Measurements from ENCODE around the gene KRT81. TPM values are rescaled to one million over a fixed set of nuclear protein-coding genes. Genes with fewer than 3 reads are reported as not detected.

KRT81 gene
- total RNA-seq, 1 donor from 2014 or later = not detected

DNA sequence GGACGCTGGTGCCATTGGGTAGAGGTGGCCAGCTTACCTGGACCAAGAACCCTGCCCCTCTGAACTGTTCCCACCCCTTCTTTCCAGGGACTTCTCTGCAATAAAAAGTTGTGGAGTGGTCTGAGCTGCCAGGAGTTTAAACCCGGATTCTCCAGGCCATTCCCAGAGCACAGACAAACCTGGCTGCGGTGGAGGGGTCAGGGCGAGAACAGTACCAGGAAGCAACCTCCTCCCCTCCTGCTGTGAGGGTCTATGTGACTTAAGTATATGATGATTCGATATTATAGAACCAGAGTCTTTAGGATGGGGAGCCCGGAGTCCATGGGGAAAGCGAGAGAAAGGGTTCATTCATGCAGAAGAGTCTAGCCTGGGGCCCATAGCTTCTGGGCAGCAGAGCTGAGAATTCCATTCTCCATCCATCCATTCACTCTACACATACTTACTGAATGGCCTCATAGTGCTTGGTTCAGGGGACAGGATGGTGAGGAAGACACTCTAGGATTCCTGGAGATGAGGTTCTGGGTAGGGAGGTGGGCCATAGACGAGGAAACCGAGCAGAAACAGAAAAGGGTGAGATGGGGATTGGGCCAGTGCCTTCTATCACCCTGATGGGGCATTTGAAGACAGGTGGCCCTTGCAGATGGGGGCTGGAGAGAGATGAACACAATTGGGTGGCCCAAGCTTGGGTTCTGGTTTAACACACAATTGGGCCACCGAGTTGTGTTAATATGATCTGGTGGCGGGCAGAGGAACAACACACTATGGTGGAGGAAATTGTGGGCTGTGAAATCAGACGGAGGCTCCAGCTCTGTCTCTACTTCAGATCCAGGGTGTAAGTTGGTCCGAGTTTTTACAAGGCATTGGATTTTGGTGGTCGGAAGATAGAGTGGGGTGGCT, 11.7 kb downstream of the KRT81 start:
- H3K4me1 Mint-ChIP-seq = peaks cover 10% of the 10 kb centered on the region
- DNase-seq = no peak
- H3K36me3 Mint-ChIP-seq (ENCODE audit: low read depth) = no peaks in the 10 kb centered on the region
- no peaks in the 10 kb centered on the region for H3K9me3 Mint-ChIP-seq
- H3K27ac Mint-ChIP-seq = no peak overlapping the region
- no peak overlapping the region for H3K4me3 Mint-ChIP-seq
- intact Hi-C loops (cut with micrococcal nuclease) = loop anchor here (2.0 kb wide), 1 partner anchor 57 kb away; no protein-coding TSS in a partner anchor
- peaks cover 24% of the 10 kb centered on the region for H3K27me3 Mint-ChIP-seq

DNA sequence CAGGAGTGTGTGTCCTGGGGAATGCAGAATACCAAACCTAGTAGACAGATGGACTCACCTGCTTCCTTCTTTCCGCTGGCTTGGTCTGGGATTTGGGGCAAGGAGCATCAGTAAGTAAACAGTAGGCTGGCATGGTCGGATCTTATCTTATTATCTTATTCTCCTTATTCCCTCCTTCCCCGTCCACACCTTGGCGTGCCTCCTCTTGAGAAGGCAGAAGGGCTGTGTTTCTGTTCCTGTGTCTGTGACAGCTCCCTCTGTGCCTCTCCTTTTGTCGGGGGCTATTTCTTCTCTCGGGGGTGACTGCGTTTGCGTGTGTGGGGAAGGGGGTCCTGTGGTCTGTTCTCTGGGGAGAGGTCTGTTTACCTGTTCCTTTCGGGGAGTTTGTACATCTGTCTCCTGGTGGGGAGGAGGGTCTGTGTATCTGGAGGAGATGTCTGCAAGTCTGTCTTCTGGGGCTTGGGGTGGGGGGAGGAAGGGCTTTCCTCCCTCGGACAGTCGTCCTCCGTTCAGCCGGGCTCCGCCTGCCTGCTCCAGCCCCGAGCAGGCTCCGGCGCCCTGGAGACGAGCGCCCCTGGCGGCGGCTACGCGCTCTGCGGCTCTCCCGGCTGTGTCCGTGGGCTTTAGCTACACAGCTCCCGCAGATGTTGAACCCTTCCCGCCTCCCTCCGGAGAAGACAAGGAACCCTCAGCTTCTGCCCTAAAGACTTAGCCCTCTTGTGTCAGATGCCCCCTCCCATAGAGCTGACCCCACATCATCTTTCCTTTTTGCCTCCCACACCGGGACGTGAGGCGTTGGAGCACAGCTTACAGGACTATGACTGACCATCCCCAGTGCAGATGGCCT, 12.5 kb downstream of the KRT81 start:
- no peak overlapping the region for H3K27ac Mint-ChIP-seq
- peaks cover 10% of the 10 kb centered on the region for H3K4me1 Mint-ChIP-seq
- H3K9me3 Mint-ChIP-seq = no peaks in the 10 kb centered on the region
- H3K4me3 Mint-ChIP-seq = peak overlapping the region; percentile 33
- H3K36me3 Mint-ChIP-seq (ENCODE audit: low read depth) = no peaks in the 10 kb centered on the region
- peak; percentile 95 for DNase-seq
- peaks cover 31% of the 10 kb centered on the region for H3K27me3 Mint-ChIP-seq
- intact Hi-C loops (cut with micrococcal nuclease) = loop anchor here (2.0 kb wide), 1 partner anchor 56 kb away; no protein-coding TSS in a partner anchor

DNA sequence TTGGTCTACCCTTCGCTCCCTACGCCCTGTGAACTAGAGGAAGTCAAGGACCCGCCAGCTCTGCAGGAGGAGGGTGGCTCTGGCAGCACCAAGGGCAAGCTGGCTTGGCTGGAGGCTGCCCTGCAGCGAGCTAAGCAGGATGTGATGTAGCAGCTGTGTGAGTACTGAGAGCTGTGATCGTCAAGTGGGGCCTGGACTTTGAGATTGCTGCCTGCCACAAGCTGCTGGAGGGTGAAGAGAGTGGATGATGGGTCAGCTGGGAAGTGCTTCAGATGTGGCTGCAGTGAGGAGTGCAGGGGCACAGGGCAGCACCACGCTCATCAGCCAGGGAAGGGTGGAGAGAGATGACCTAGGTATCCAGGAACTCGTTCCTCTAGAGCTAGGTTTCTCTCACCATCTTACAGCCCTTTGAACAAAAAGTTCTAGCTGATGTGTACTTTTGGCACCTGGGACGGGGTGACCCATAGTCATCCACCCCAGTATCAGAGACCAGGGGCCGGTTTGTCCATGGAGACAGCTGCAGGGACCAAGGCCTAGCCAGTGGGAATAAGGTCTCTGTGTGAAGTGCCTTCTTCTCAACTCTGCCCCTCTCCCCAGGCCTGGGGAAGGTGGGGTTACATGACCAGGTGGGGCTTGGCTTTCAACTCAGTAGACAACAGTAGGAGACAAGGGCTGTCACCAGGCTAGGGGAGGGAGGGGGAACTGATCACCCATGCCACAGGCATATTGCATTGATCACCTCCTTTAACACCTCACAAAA, 13.7 kb downstream of the KRT81 start:
- H3K27me3 Mint-ChIP-seq = peaks cover 37% of the 10 kb centered on the region
- intact Hi-C loops (cut with micrococcal nuclease) = loop anchor here (2.0 kb wide), 1 partner anchor 55 kb away; no protein-coding TSS in a partner anchor

DNA sequence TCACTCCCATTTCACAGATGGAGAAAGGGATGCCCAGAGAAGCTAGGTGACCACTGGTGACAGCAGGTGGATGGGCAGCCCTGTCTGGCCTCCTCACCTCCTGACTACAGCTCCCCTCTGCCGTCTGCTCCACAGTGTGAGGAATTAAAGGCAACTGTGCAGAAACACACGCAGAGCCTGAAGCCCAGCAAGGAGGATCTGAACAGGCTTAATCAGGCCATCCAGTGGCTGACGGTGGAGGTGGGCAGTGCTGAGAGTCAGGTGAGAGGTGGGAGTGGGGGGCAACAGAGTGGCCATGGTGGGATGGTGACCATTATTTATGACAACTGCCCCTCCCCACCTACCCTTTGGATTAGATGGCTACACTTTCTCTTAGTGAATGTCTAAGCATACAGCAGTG, 15.6 kb downstream of the KRT81 start:
- no peaks in the 10 kb centered on the region for H3K9me3 Mint-ChIP-seq
- intact Hi-C loops (cut with micrococcal nuclease) = no loop called here
- peaks cover 44% of the 10 kb centered on the region for H3K27me3 Mint-ChIP-seq
- no peak for DNase-seq
- H3K27ac Mint-ChIP-seq = no peak overlapping the region
- H3K36me3 Mint-ChIP-seq (ENCODE audit: low read depth) = peaks cover 2% of the 10 kb centered on the region
- peaks cover 10% of the 10 kb centered on the region for H3K4me1 Mint-ChIP-seq
- H3K4me3 Mint-ChIP-seq = no peak overlapping the region

More for the DNA sequence above, 13.7 kb downstream of the KRT81 start:
- no peak overlapping the region for H3K4me3 Mint-ChIP-seq
- no peaks in the 10 kb centered on the region for H3K36me3 Mint-ChIP-seq (ENCODE audit: low read depth)
- H3K27ac Mint-ChIP-seq = no peak overlapping the region
- DNase-seq = no peak
- no peaks in the 10 kb centered on the region for H3K9me3 Mint-ChIP-seq
- peaks cover 10% of the 10 kb centered on the region for H3K4me1 Mint-ChIP-seq

DNA sequence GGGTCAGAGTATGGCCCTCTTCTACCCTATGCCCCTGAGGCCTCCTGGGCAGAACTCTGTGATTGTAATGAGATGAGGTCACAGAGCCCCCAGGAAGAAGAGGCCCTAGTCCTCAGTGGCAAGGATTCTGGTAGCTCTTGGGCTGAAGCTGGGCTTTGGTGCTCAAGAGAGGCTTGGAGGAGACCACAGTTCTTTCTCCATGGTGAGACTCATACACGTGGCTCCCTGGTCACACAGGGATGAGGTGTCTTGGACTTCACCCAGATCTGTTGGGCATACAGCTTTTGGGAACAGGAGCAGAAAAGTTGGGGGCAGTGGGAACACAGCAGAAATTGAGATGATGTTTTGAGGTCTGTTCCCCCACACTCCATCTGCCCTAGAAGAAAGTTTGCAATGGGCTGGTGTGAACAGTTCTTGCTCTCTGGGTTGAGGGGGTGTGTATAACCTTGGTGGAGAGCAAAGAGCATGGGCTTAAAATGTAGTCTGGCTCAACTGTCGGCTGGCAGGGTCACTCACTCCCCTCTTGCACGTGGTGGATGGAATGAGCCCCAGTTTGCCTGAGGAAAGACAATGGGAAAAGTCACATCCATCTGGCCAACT, 16.7 kb downstream of the KRT81 start, which contains the start of gene KRT86:
KRT86 (plus strand) TSS at position 125 of the 600 bp plus-strand sequence. CDS start 27,272 bp downstream, outside the sequence.
- peaks cover 44% of the 10 kb centered on the region for H3K27me3 Mint-ChIP-seq
- H3K4me3 Mint-ChIP-seq = no peak within 1 kb of the TSS
- H3K4me1 Mint-ChIP-seq = peaks cover 10% of the 10 kb centered on the region
- no peaks in the 10 kb centered on the region for H3K9me3 Mint-ChIP-seq
- no peak within 1 kb of the TSS for H3K27ac Mint-ChIP-seq
- DNase-seq = no peak
- H3K36me3 Mint-ChIP-seq (ENCODE audit: low read depth) = peaks cover 3% of the 10 kb centered on the region
- intact Hi-C loops (cut with micrococcal nuclease) = no loop called here

DNA sequence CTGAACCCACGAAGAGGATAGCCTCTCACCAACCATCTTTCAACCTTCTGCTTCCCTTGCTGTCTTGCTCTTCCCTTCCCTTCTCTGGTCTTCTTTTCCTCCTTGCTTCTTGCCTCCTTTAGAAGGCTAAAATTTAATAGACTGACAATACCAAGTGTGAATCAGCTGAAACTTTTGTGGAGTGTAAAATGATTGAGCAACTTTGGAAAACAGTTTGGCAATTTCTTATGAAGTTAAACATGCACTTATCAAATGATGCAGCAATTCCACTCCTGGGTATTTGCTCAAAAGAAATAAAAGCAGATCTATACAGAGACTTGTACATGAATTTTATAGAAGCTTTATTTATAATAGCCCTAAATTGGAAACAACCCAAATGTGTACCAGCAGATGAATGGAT, 20.2 kb downstream of the KRT81 start:
- H3K4me3 Mint-ChIP-seq = no peak overlapping the region
- intact Hi-C loops (cut with micrococcal nuclease) = no loop called here
- peaks cover 35% of the 10 kb centered on the region for H3K27me3 Mint-ChIP-seq
- no peaks in the 10 kb centered on the region for H3K9me3 Mint-ChIP-seq
- H3K36me3 Mint-ChIP-seq (ENCODE audit: low read depth) = peaks cover 6% of the 10 kb centered on the region
- DNase-seq = no peak
- peak overlapping the region; percentile 40 for H3K27ac Mint-ChIP-seq
- H3K4me1 Mint-ChIP-seq = no peaks in the 10 kb centered on the region

DNA sequence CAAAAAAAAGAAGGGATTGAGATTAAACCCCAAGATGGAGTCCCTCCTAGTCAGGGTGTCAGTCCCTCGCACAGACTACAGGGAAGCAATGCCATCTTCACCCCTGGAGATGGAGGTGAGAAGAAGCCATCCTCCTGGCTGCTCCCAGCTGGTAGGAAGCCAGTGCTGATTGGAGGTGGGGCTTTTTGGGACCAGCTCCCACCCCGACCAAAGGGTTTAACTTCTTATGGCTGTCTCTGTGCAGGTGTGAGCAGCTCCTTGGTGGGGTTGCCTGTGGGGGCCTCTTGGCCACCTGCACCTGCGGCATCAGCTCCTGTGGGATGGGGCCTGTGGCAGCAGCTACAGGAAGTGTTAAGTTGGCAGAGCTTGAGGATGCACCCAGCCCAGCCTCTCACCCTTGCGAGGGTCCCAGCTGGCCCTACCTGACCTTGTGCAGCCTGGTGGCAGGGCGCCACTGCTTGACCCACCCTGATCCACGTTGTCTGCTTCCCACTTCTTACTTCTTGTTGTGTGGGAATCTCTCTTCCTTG, 20.7 kb downstream of the KRT81 start:
- Mint-ChIP-seq H3K36me3 (ENCODE audit: low read depth) (peaks cover 6% of the 10 kb centered on the region), H3K27ac (no peak overlapping the region), H3K4me3 (no peak overlapping the region), H3K9me3 (no peaks in the 10 kb centered on the region), H3K4me1 (no peaks in the 10 kb centered on the region), H3K27me3 (peaks cover 35% of the 10 kb centered on the region)
- intact Hi-C loops (cut with micrococcal nuclease) = no loop called here
- DNase-seq = no peak

DNA sequence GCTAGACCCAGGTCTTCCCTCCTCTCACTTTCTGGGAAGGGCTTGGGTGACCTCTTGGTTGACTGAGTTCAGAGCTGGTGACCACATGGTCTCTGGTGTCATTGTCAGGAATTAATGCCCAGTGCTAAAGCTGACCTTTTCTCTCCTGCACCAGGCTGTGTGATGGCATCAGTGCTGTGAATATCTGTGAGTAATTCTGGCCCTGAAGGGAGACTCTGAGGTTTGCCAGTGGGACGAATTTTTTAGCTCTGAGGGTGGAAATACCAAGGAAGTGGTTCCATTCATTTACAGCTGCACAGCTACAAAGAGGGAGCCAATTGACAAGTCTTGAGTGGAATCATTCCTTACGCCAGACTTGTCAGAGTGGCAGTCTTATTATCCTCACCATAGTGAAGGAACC, 23.1 kb downstream of the KRT81 start:
- peaks cover 20% of the 10 kb centered on the region for H3K27me3 Mint-ChIP-seq
- H3K9me3 Mint-ChIP-seq = no peaks in the 10 kb centered on the region
- no peak overlapping the region for H3K4me3 Mint-ChIP-seq
- H3K27ac Mint-ChIP-seq = no peak overlapping the region
- H3K36me3 Mint-ChIP-seq (ENCODE audit: low read depth) = peaks cover 6% of the 10 kb centered on the region
- no peak for DNase-seq
- no peaks in the 10 kb centered on the region for H3K4me1 Mint-ChIP-seq
- intact Hi-C loops (cut with micrococcal nuclease) = no loop called here

DNA sequence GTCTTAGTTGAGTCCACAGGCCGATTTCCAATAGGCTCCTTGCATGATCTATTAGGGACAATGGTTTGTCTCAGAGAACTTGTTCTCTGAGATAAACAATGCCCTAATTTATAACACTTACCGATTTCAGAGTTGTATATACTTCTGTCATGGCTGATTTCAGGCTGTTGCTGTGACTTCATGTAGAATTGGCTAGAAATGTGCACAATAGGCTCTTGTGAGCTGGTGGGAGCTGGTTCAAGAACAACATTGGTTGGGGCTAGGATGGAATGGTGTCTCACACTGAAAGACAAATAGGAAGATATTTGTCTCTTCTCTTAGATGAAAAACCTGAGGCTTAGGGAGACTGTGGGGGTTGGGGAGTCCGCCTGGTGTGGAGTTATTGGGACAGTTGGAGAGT, 23.6 kb downstream of the KRT81 start:
- no peak for DNase-seq
- peaks cover 16% of the 10 kb centered on the region for H3K27me3 Mint-ChIP-seq
- no peak overlapping the region for H3K27ac Mint-ChIP-seq
- H3K4me1 Mint-ChIP-seq = no peaks in the 10 kb centered on the region
- H3K36me3 Mint-ChIP-seq (ENCODE audit: low read depth) = peaks cover 6% of the 10 kb centered on the region
- no peak overlapping the region for H3K4me3 Mint-ChIP-seq
- H3K9me3 Mint-ChIP-seq = no peaks in the 10 kb centered on the region
- intact Hi-C loops (cut with micrococcal nuclease) = no loop called here

DNA sequence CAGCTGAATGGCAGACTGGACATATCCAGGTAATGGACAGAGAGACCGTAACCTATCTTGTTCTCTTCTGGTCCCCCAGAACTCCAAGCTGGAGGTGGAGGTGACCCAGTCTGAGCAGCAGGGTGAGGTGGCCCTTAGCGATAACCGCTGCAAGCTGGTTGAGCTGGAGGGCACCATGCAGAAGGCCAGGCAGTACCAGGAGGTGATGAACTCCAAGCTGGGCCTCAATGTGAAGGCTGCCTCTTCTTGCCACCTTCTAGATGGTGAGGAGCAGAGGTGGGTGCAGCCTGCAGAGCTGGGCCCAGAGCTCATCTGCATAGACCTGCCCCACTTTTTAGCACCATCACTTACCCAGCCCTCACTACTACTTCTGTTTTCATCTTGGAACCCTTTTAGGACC, 24.1 kb downstream of the KRT81 start:
- H3K27ac Mint-ChIP-seq = no peak overlapping the region
- H3K4me3 Mint-ChIP-seq = no peak overlapping the region
- no peaks in the 10 kb centered on the region for H3K9me3 Mint-ChIP-seq
- H3K4me1 Mint-ChIP-seq = no peaks in the 10 kb centered on the region
- H3K27me3 Mint-ChIP-seq = peaks cover 18% of the 10 kb centered on the region
- intact Hi-C loops (cut with micrococcal nuclease) = no loop called here
- H3K36me3 Mint-ChIP-seq (ENCODE audit: low read depth) = peaks cover 6% of the 10 kb centered on the region
- DNase-seq = no peak

DNA sequence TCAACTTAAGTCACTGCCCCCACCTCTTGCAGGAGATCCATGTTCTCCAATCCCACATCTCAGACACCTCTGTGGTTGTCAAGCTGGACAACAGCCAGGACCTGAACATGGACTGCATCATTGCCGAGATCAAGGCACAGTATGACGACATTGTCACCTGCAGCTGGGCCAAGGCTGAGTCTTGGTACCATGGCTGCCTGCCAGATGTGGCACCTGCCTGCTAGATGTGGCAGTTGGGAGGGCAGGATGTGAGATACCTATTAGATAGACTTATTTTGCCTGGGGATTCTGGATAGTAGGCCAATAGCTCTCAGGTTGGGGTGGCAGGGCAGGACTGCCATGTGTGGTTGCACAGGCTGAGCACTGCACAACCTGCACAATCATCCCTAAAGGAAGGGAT, 24.8 kb downstream of the KRT81 start:
- no peaks in the 10 kb centered on the region for H3K9me3 Mint-ChIP-seq
- no peak for DNase-seq
- H3K27ac Mint-ChIP-seq = no peak overlapping the region
- H3K4me1 Mint-ChIP-seq = no peaks in the 10 kb centered on the region
- H3K4me3 Mint-ChIP-seq = no peak overlapping the region
- peaks cover 17% of the 10 kb centered on the region for H3K27me3 Mint-ChIP-seq
- H3K36me3 Mint-ChIP-seq (ENCODE audit: low read depth) = peaks cover 9% of the 10 kb centered on the region
- intact Hi-C loops (cut with micrococcal nuclease) = no loop called here

DNA sequence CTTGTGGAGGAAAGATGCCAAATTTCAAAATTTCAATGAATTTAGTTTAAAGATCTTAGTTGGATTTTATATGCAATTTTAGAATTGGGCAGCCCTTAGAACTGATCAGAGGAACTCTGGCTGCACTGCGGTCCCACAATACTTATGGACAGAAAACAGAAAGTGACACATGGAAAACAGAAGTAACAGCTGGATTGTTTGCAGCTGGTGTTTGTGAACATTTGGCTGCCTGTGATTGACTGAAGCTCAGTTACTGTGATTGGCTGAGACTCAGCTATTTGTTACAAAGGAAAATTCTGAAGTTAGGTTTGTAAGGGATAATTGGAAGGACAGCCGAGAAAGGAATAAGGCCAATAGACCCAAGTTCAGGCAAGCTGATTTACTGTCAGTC, 26.9 kb downstream of the KRT81 start:
- Mint-ChIP-seq H3K4me1 (peaks cover 10% of the 10 kb centered on the region), H3K27ac (no peak overlapping the region), H3K36me3 (ENCODE audit: low read depth) (peaks cover 6% of the 10 kb centered on the region), H3K9me3 (no peaks in the 10 kb centered on the region), H3K27me3 (peaks cover 23% of the 10 kb centered on the region), H3K4me3 (no peak overlapping the region)
- DNase-seq = no peak
- intact Hi-C loops (cut with micrococcal nuclease) = no loop called here

Measured in activated CD4-positive, alpha-beta T cell treated with anti-CD3 and anti-CD28 coated beads, Interleukin-2, amount 10 ng/mL, durations not matched to agents 24 days and 14 days (primary cell).